ENCODE measurements around the gene CFAP54. TPM values are rescaled to one million over a fixed set of nuclear protein-coding genes. Genes with fewer than 3 reads are reported as not detected.

Gene CFAP54
- total RNA-seq, 3 donors from 2014 or later, result 0.43 to 1.9 (median 0.82) TPM

GRCh38 chr12:96751626-96752025 lies 262.2 kb downstream of the CFAP54 start:
- no peak for TF ChIP-seq CTCF (IDR thresholded peaks at IDR 0.05)

GRCh38 chr12:96752211-96752610 lies 262.8 kb downstream of the CFAP54 start:
- TF ChIP-seq CTCF (IDR thresholded peaks at IDR 0.05), result no peak
- Histone ChIP-seq H3K4me1 (ENCODE audit: low read depth) (no peaks in the 10 kb centered on the region), H3K9me3 (no peaks in the 10 kb centered on the region), H3K4me3 (no peak overlapping the region), H3K36me3 (ENCODE audit: low read depth) (no peaks in the 10 kb centered on the region)
- no peak for ATAC-seq
- no peak for DNase-seq
- intact Hi-C loops (cut with DNase I, micrococcal nuclease), result no loop called here

More at GRCh38 chr12:96751626-96752025, 262.2 kb downstream of the CFAP54 start:
- no peak for ATAC-seq
- H3K9me3 ChIP-seq, result no peaks in the 10 kb centered on the region
- intact Hi-C loops (cut with DNase I, micrococcal nuclease), result no loop called here
- no peaks in the 10 kb centered on the region for H3K36me3 ChIP-seq (ENCODE audit: low read depth)
- no peak for DNase-seq
- H3K4me3 ChIP-seq, result no peak overlapping the region
- H3K4me1 ChIP-seq (ENCODE audit: low read depth), result no peaks in the 10 kb centered on the region

DNA sequence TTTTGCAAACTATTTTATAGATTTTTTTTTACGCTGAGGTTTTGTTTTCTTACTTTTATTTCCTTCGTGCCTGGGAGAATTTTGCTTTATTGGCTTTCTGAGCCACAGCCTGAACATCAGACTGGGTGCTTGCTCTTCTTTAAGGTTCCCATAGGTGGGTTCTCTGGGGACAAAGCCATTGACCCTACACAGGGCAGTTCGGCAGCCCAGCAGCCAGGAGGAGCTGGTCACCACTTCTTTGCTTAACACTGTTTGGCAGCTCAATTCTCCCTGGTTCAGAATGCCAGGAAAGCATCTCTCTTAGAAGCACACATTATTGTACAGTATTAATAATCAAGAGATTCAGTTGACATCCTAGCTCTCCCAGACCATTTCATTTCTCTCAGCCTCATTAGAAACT lies 276.9 kb downstream of the CFAP54 start:
- no peak for ATAC-seq
- TF ChIP-seq CTCF (IDR thresholded peaks at IDR 0.05), result no peak
- Histone ChIP-seq H3K4me3 (no peak overlapping the region), H3K4me1 (ENCODE audit: low read depth) (no peaks in the 10 kb centered on the region), H3K9me3 (no peaks in the 10 kb centered on the region), H3K36me3 (ENCODE audit: low read depth) (no peaks in the 10 kb centered on the region)
- intact Hi-C loops (cut with DNase I, micrococcal nuclease), result no loop called here
- DNase-seq, result no peak

DNA sequence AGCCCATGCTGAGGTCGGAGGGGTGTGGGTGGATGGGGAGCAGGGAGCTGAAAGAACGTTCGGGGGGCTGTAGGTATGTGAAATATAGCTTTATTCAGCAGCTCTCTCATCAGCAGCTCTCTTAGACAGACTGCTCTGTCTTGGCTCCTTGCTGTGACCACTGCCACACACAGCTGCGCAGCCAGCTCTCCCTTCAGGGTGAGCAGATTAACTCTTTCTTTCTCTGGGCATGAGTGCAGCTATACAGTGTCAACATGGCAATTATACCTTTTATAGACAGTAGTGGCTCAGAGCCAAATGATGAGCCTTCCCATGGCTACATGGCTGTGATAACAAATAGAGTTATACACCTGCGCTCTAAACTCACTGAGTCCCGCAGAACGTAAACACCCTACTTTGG lies 280.0 kb downstream of the CFAP54 start:
- DNase-seq (no peak), ATAC-seq (no peak)
- Histone ChIP-seq H3K36me3 (ENCODE audit: low read depth) (no peaks in the 10 kb centered on the region), H3K4me1 (ENCODE audit: low read depth) (no peaks in the 10 kb centered on the region), H3K9me3 (no peaks in the 10 kb centered on the region), H3K4me3 (no peak overlapping the region)
- intact Hi-C loops (cut with DNase I, micrococcal nuclease), result no loop called here
- TF ChIP-seq CTCF (IDR thresholded peaks at IDR 0.05), result no peak

- peak; percentile 24 for ATAC-seq
- no peaks in the 10 kb centered on the region for H3K4me1 ChIP-seq (ENCODE audit: low read depth)
- H3K36me3 ChIP-seq (ENCODE audit: low read depth), result no peaks in the 10 kb centered on the region
- no peak for DNase-seq
- no peak for TF ChIP-seq CTCF (IDR thresholded peaks at IDR 0.05)
- H3K4me3 ChIP-seq, result no peak overlapping the region
- intact Hi-C loops (cut with DNase I, micrococcal nuclease), result no loop called here
- H3K9me3 ChIP-seq, result no peaks in the 10 kb centered on the region
These were observed 281.1 kb downstream of the CFAP54 start for GRCh38 chr12:96770219-96771102.

Measured in mucosa of descending colon (tissue), 3 donors.